Measurements from ENCODE around the gene CLPSL2.
A peak's percentile ranks its signal among the peaks of the same experiment; 100 is the strongest.

The CLPSL2 gene

DNA sequence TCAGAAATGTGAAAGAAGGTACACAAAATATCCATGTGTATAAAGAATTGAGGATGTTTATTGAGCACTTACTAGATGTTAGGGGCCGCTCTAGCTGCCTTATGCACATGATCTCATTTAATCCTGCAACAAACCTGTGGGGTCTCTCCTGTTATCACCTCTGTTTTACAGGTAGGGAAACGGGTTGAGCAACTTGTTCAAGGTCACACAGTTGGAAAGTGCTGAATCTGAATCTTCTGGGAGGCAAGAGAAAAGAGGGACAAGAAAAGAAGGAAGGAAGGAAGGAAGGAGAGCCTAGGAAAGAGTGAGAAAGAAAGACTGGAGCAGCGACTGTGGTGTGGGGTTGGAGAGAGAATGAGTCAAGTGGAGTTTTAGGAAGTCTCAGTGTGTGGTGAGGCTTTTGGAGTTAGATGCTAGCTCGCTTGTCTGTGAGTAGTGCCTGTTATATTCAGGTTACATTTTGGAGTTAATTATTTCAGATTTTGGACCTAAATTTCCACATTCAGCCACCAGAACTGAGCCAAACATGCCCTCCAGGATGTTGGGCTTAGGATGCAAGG is 12.1 kb downstream of the CLPSL2 start:
- DNase-seq, result no peak

DNA sequence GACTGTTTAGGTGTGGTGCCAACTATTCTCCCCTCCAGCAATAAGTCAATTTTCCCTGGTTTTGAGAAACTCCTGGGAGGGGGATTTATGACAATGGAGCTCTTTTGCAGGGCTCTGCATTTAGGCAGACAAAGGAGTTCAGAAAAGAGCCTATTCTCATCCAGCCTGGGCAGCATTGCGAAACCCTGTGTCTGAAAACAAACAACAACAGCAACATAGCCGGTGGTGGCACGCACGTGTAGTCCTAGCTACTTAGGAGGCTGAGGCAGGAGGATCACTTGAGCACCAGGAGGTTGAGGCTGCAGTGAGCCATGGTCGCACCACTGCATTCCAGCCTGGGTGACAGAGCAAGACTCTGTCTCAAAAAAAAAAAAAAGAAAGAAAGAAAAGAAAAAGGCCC is 14.3 kb downstream of the CLPSL2 start:
- no peak for DNase-seq

DNA sequence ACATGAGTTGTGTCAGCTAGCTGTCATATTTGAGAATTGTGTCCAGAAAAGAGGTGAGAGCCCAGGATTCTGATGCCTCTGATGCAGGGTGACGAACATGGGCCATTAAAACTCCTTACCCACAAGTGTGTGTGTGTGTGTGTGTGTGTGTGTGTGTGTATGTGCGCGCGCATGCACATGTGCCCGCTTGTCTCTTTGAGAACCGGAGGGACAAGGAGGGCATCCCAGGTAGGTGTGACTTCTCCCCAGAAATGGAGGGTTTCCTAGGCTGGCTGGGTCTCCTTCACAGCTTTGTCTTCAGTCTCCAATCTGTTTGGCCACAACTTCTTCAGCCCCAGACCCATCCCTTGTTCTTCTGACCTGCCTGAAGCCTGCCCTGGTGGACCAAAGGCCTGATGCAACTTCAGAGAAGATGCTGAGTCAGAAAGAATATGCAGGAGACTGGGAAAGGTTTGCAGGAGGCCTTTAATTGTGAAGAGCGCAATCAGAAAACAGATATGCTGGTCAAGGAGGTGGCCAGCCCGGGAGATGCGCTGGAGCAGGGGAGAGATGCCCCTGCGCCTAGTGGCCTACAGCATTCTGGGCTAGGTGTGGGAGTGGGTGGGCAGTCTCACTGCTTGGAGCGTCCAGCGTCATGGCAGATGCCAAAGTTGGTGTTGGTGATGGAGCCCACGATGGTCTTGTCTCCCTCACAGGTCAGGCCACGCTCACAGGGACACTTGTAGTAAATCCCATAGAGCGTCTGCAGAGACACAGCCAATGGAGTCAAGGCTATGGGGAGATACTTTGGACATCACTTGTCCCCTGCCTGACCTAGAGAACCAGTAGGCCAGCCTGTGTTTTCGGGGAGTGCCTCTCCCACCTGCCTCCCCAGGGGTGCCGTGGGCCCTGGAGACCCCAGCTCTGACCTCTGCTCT is 18.4 kb downstream of the CLPSL2 start:
- no peak for DNase-seq

DNA sequence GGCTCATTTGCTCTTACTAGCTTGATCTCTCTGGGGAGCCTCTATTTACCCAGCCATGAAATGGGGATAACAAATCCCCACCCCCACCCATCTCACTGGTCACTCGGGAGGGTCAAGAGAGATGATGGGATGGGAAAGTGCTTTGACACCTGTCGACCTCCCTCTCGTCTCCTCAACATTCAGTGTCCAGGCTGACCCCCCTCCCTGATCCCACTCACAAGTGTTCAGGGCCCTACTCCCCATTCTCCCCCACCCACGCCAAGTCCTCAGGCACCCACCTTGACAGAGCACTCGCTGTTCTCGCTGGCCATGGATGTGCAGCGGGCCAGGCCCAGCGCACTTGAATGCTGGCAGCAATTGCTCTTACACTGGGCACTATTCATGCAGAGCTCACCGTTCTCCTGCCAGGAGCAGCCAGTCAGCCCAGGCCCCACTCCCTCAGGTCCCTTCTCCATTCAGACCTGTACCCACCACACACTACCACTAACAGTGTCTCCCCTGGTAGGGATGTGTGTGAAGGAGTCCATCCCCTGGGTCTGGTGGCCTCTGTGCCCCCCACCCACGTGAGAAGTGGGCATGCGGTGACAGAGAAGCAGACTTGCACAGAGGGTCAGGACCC is 19.2 kb downstream of the CLPSL2 start:
- no peak for DNase-seq

DNA sequence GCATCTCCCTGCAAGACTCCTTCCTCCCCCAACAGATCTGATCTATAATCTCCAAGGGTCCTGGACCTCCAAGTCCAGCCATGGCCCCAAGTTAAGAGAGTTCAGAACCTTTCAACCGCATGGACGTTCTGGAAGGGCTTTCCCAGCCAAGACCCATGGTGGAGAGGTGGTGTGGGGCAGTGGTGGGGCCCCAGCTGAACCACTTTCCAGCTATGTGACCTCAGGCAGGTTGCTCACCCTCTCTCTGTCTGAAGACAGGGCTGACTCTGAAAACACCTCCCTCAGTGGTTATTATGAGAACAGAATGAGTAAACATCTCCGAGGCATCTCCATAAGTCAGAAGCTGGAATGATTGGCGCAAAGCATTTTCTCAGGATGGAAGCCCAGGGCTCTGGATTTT is 19.8 kb downstream of the CLPSL2 start:
- no peak for DNase-seq

DNA sequence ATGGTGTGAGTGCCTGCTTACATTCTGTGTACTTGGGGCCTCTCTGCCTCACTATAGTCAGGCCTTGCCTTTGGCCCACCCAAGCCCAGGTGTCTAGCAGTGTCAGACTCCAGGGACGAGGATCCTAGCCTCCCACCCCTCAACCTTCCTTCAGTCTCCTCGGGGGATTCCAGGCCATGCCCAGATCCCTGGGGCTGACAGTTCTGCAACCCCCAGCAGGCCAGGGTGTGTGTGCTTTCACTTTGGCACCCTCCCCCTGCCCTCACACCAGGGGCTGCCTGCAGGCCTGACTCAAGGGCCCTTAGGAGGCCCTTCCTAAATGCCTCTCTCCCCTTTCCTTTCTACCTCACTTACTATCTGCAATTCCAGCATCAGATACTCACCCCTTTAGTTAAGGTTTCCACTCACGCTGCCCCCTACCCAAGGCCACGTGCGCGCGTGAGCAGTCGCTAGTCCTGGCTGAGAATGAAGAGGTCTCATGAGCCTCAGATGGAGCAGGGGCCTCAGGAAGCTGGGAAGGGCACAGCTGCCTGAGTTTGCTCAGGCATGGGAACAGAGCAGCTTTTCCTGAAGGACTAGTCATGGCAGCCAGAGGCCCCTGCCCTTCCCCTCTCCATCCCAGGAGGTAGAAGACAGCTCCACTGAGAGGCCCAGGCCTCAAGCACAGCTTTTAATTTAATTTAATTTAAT is 21.6 kb downstream of the CLPSL2 start:
- DNase-seq, result no peak

DNA sequence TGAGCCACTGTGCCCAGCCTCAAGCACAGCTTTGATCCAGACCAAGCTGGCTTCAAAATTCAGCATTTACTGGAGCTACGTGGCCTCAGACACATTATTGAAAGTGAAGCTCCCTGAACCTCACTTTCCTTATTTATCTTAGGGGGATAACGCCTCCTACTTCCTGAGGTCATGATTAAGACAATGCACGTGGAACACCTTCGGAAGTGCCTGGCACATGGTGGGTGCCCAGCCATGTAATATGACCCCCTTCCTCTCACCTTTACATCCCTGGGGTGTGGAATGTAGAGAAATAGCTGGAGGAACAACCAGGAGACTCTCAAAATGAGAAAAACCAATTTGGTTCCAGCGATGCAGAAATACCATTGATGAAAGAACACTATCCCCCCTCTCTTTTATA is 22.3 kb downstream of the CLPSL2 start:
- no peak for DNase-seq

DNA sequence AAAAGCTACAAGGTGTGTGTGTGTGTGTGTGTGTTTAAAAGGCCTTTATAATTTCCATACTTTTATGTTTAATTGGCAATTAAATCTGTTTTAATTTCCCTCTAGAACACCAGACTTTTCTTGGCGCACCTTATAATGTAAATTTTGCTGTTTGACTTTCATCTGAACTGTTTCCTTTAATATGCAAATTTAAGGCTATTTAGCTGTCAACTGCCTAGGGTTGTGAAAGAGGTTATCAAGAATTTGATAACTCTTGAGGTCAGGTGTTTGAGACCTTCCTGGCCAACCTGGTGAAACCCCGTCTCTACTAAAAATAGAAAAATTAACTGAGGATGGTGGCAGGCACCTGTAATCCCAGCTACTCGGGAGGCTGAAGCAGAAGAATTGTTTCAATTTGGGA is 24.8 kb downstream of the CLPSL2 start:
- DNase-seq, result no peak

DNA sequence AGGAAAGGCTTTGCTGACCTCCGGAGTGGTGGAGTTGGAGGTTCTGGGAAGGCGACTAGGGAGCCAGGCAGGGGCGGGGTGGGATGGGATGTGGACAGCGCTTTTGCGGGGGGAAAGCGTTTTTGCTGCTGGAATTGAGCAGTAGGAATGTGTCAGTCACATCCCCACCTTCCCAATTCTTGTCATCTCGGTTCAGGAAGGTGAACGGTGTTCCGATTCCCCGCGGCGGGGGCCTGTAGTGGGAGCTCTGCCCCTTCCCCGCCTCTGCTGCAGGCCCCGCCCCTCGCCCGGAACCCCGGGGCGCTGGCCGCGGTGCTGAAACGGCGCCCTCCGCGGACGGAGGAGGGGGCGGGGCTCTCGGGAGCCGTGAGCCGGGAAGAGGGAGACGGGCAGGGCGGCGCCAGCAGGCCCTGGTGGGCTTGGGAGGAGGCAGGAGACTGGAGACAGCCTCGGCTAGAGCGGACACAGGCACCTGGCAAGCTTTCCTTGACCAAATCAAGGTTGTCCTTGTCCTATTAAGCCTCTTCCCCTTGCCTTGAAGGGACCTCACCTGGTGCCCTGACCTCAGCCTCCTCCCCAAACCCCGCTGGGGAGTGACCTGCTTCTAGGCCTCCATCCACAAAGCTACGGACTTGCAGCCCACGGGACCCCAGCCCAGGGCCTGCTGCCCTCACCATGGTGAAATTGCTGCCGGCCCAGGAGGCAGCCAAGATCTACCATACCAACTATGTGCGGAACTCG is 28.8 kb downstream of the CLPSL2 start, which contains the start of gene LHFPL5:
Gene LHFPL5, plus strand, starts transcription at position 357 of the 741 bp plus-strand sequence. Its CDS starts 319 bp downstream, at position 676.
- peak; percentile 6 to 43 for DNase-seq

DNA sequence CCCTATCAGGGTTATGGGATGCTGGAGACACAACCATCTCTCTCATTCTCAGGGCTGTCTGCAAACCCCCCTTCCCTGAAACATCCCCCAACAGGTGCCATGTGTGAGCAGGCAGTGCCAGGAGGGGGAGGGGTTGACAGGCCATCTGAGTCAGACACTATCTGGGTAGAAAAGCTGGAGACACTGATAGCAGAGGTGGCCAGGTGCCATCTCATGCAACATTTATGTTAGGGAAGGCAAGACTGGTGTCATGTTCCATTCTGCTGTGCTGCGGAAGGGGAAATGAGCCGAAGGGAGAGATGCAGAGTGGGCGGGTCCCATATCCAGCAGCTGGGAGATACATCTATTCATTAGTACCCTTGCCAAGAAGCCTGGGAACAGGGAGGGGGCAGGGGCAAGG is 32.3 kb downstream of the CLPSL2 start:
- no peak for DNase-seq

DNA sequence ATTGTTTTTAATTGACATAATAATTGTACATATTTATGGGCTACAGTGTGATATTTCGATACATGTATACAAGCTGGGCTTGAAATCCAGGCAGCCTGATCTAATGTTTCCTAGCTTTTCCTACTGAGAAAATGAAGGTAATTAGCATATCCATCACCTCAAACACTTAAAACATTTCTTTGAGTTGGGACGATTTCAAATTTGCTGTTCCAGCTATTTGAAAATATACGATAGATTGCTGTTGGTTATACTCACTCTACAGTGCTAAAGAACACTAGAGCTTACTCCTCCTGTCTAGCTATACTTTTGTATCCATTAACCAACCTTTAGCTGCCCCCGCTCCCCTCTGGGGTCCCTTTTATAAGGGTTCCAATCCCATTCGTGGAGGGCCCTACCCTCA is 33.4 kb downstream of the CLPSL2 start:
- DNase-seq, result no peak

DNA sequence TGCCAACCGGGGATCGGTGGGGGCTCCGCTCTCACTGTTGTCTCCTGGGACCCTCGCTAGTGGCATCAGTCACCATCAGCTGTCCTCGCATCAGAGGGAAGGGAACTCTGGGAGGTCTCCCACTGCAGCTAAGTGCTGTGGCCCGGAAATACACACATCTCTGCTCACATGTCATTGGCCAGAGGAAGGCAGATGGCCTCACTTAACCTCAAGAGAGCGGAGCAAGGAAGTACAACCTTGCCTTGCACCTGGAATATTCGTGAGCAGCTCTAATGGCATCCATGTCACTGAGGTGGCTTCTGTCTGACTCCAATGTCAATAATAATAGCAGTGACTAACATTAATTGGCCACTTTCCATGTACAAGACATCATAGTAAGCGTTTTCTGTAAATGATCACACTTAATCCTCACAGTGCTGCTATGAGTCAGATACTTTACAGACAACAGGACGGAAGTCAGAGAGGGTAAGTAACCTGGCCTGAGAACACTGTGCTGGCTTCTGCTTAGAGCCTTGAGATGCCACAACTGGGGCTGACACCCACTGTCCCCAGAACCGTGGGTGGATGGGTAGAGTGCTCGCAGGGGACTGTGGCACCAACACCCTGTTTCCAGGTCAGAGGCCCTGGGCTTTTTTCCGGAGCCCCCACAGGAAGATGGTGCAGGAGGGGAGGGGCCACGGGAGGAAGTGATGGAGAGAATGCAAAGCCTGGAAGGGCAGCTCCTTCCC is 34.7 kb downstream of the CLPSL2 start:
- DNase-seq, result no peak

DNA sequence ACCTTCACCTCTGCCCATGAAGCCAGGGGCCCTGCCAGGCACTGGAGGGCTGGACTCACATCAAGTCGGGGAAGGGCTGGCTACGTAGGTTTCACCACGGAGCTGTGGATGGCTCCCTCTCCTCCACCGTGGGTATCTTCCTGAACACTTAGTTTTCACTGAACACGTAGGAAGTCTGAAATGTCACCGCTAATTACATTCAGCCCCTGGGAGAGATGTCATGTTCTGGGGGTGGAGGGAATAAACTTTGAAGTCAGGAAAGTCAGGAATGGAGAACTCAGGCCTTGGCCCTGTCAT is 35.2 kb downstream of the CLPSL2 start:
- DNase-seq, result no peak

DNA sequence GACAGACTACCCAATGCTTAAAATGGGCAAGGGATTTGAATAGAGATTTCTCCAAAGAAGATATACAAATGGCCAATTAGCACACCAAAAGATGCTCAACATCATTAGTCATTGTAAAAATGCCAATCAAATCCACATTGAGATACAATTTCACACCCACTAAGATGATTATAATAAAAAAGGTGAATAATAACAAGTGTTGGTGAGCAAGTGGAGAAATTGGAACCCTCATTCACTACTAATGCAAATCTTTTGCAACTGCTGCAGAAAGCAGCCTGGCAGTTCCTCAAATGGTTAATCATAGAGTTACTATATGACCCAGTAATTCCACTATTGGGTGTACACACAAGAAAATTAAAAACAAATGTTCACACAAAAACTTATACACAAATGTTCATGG is 41.1 kb downstream of the CLPSL2 start:
- no peak for DNase-seq

DNA sequence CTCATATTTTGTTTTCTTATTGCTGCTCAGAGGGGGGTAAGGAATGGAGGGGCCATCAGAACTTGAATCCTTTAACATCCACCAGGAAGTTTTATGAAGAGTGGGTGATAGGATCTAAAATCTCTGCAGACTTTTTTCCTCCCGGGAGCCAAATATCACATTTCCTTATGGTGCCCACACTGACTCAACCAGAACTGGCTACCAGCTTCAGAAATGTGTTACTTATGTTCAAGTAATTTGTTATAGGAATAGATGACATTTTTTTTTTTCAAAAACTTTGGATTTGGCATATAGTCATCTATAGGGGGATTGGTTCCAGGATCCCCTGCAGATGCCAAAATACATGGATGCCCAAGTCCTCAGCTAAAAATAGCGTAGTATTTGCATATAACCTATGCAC is 47.2 kb downstream of the CLPSL2 start:
- DNase-seq, result no peak

DNA sequence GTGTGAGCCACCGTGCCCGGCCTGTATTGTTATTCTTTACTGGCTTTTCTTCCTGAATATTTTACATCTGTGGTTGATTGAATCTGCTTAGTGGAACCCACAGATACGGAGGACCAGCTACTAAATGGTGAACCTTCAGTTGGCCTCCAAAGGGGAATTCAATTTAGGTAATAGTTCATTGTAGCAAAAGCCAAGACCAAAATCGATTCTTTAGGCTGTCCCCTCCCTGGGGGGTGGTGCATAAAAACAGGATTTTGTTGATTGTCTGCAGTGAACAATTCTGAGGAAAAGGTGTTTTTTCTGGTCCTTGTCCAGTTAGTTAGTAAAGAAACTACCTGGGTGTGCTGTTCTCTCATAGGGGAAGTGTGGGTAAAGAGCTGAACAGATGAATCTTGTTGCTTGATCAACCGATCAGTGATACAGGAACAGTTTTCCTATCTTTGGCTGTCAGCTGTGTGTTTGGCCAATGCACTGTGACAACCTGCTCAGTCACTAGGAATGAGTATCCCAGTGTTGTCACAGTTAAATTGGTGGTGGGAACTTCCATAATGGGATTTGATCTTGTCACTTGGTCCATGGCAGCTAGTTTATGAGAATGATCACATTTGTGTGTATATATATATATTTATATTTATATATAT is 48.3 kb downstream of the CLPSL2 start:
- DNase-seq, result no peak

All from CD4-positive, alpha-beta T cell treated with Interferon alpha-2 for 1 hour (primary cell).